Measurements from ENCODE around the gene ZFPL1.
A peak's percentile ranks its signal among the peaks of the same experiment; 100 is the strongest.

The ZFPL1 gene

DNA sequence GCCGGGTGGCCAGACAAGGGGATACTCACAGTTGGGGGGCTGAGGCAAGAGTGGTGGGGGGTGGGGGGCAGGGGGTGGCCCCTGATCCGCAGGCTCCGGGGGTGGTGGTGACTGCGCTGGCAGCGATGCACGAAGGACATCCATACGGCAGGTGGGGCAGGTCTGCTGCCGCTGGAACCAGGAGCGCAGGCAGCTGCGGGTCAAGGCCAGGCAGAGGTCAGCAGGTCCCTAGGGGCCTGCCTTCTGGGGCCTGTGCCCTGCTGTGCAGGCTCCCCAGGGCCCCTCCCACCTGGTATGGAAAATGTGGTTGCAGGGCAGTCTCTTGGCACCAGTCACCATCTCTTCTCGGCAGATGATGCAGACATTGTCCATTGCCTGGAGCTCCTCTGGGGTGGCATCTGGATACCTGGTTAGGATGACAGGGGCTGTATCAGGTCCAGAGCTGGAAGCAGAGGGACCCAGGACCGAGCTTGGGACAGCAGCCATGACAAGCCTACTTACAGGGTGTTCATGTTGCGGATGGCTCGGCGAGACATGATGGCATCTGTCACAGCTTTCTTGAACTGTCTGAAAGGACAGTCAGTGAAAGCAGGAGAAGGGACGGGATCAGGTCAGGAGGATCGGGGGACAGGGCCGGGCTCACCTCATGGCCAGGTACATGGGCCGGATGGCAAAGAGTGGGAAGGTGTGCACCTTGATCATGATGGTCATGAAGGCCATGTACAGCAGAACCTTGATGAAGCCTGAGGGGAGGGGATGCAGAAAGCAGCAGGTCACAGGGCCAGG, 46.8 kb downstream of the ZFPL1 start:
- H3K36me3 ChIP-seq (ENCODE audit: control insufficient read depth in 1 of 2, insufficient read depth in 2 of 2, low read length in 2 of 2) = peaks cover 65 to 71% of the 10 kb centered on the region in 2 experiments
- no peak overlapping the region for H2AFZ ChIP-seq (ENCODE audit: insufficient read depth, low read length, poor library complexity)
- H2BK5ac ChIP-seq (ENCODE audit: low read depth, low read length, poor library complexity) = no peak overlapping the region
- no peak overlapping the region for H2BK120ac ChIP-seq (ENCODE audit: insufficient read depth, low read length, poor library complexity)
- no peak overlapping the region for H2BK12ac ChIP-seq (ENCODE audit: low read length)
- H4K12ac ChIP-seq (ENCODE audit: low read depth, low read length) = no peak overlapping the region
- H3K18ac ChIP-seq (ENCODE audit: low read length) = no peak overlapping the region
- no peak for DNase-seq
- no peak overlapping the region for H4K91ac ChIP-seq (ENCODE audit: low read depth, low read length)
- peaks cover 7 to 12% of the 10 kb centered on the region in 2 experiments for H3K4me1 ChIP-seq (ENCODE audit: control insufficient read depth in 1 of 2, insufficient read depth in 2 of 2, low read length in 2 of 2)
- no peak overlapping the region for H3K4me2 ChIP-seq (ENCODE audit: low read length)
- H3K9ac ChIP-seq (ENCODE audit: low read length) = no peak overlapping the region
- no peak overlapping the region for H3K27ac ChIP-seq (ENCODE audit: low read depth, low read length)
- no peak overlapping the region for H3K4ac ChIP-seq (ENCODE audit: low read depth, low read length)
- no peaks in the 10 kb centered on the region for H3K9me3 ChIP-seq (ENCODE audit: insufficient read depth, low read depth, low read length)
- no peak overlapping the region for H3K14ac ChIP-seq (ENCODE audit: low read length)
- peaks cover 11% of the 10 kb centered on the region for H3K79me1 ChIP-seq (ENCODE audit: low read length)
- H3K23ac ChIP-seq (ENCODE audit: low read length) = no peak overlapping the region
- H3K79me2 ChIP-seq (ENCODE audit: control insufficient read depth, insufficient read depth, low read length, poor library complexity) = peaks cover 9% of the 10 kb centered on the region
- no CpG with 5 or more reads among the region's 19 CpGs for WGBS (ENCODE audit: extremely low coverage, insufficient coverage, insufficient read length)
- H3K4me3 ChIP-seq (ENCODE audit: low read depth, low read length) = peak overlapping the region; percentile 20
- H3K27me3 ChIP-seq (ENCODE audit: insufficient read depth, low read length) = no peaks in the 10 kb centered on the region
- H4K8ac ChIP-seq (ENCODE audit: low read depth, low read length) = no peak overlapping the region
- no peak overlapping the region for H2AK5ac ChIP-seq (ENCODE audit: low read length)

DNA sequence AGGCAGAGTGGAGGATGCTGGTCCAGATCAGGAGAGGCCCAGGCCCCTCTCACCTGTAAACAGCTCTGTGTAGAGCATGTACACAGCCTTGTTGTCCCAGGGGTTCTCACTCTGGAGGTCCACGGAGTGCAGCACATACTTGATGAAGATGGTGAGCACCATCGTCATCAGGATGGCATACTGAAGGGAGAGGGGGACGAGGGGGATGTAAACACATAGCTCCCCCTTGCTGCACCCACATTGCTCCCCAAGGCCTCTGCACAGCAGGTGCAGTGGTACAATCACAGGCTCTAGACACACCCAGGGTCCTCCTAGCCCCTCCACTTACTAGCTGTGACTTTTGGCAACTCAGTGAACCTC, 47.4 kb downstream of the ZFPL1 start:
- peak overlapping the region; percentile 18 for H3K9ac ChIP-seq (ENCODE audit: low read length)
- H4K8ac ChIP-seq (ENCODE audit: low read depth, low read length) = no peak overlapping the region
- H3K79me1 ChIP-seq (ENCODE audit: low read length) = peaks cover 11% of the 10 kb centered on the region
- H3K27ac ChIP-seq (ENCODE audit: low read depth, low read length) = no peak overlapping the region
- H4K91ac ChIP-seq (ENCODE audit: low read depth, low read length) = no peak overlapping the region
- no peak overlapping the region for H4K12ac ChIP-seq (ENCODE audit: low read depth, low read length)
- H3K36me3 ChIP-seq (ENCODE audit: control insufficient read depth in 1 of 2, insufficient read depth in 2 of 2, low read length in 2 of 2) = peaks cover 60 to 65% of the 10 kb centered on the region in 2 experiments
- no peak overlapping the region for H3K4me2 ChIP-seq (ENCODE audit: low read length)
- peaks cover 9% of the 10 kb centered on the region for H3K79me2 ChIP-seq (ENCODE audit: control insufficient read depth, insufficient read depth, low read length, poor library complexity)
- H3K18ac ChIP-seq (ENCODE audit: low read length) = no peak overlapping the region
- no peak overlapping the region for H3K14ac ChIP-seq (ENCODE audit: low read length)
- peaks cover 7 to 12% of the 10 kb centered on the region in 2 experiments for H3K4me1 ChIP-seq (ENCODE audit: control insufficient read depth in 1 of 2, insufficient read depth in 2 of 2, low read length in 2 of 2)
- H3K23ac ChIP-seq (ENCODE audit: low read length) = no peak overlapping the region
- no peaks in the 10 kb centered on the region for H3K9me3 ChIP-seq (ENCODE audit: insufficient read depth, low read depth, low read length)
- H3K27me3 ChIP-seq (ENCODE audit: insufficient read depth, low read length) = no peaks in the 10 kb centered on the region
- no peak overlapping the region for H2AFZ ChIP-seq (ENCODE audit: insufficient read depth, low read length, poor library complexity)
- no CpG with 5 or more reads among the region's 3 CpGs for WGBS (ENCODE audit: extremely low coverage, insufficient coverage, insufficient read length)
- H2AK5ac ChIP-seq (ENCODE audit: low read length) = no peak overlapping the region
- H2BK12ac ChIP-seq (ENCODE audit: low read length) = no peak overlapping the region
- DNase-seq = no peak
- H3K4me3 ChIP-seq (ENCODE audit: low read depth, low read length) = peak overlapping the region; percentile 20
- H2BK120ac ChIP-seq (ENCODE audit: insufficient read depth, low read length, poor library complexity) = no peak overlapping the region
- H3K4ac ChIP-seq (ENCODE audit: low read depth, low read length) = no peak overlapping the region
- H2BK5ac ChIP-seq (ENCODE audit: low read depth, low read length, poor library complexity) = no peak overlapping the region

DNA sequence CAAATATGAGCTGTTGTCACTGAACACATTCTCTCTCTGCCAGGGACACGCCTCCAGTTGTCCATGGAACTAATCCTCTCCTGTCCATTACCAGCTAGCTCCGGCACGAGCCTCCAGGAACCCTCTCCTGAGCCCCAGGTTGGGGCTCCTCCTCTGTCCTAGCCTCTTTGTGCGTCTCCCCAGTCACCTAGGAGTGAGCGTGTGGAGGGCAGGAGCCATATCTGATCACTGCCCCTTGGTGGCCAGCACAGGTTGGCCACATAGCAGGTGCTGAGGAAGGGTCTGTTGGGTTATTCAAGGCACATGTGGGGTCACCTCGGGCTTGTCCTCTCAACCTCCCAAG, 47.8 kb downstream of the ZFPL1 start:
- no peak overlapping the region for H2AK5ac ChIP-seq (ENCODE audit: low read length)
- H2BK12ac ChIP-seq (ENCODE audit: low read length) = no peak overlapping the region
- no peak overlapping the region for H2BK120ac ChIP-seq (ENCODE audit: insufficient read depth, low read length, poor library complexity)
- no peak overlapping the region for H2AFZ ChIP-seq (ENCODE audit: insufficient read depth, low read length, poor library complexity)
- no peak overlapping the region for H3K4ac ChIP-seq (ENCODE audit: low read depth, low read length)
- H3K36me3 ChIP-seq (ENCODE audit: control insufficient read depth in 1 of 2, insufficient read depth in 2 of 2, low read length in 2 of 2) = peaks cover 55 to 60% of the 10 kb centered on the region in 2 experiments
- DNase-seq = no peak
- no peak overlapping the region for H3K4me3 ChIP-seq (ENCODE audit: low read depth, low read length)
- peaks cover 1% of the 10 kb centered on the region for H3K9me3 ChIP-seq (ENCODE audit: insufficient read depth, low read depth, low read length)
- H3K4me1 ChIP-seq (ENCODE audit: control insufficient read depth in 1 of 2, insufficient read depth in 2 of 2, low read length in 2 of 2) = peaks cover 7 to 12% of the 10 kb centered on the region in 2 experiments
- WGBS (ENCODE audit: extremely low coverage, insufficient coverage, insufficient read length) = no CpG with 5 or more reads among the region's 6 CpGs
- no peak overlapping the region for H4K91ac ChIP-seq (ENCODE audit: low read depth, low read length)
- no peak overlapping the region for H3K14ac ChIP-seq (ENCODE audit: low read length)
- no peak overlapping the region for H3K23ac ChIP-seq (ENCODE audit: low read length)
- H4K12ac ChIP-seq (ENCODE audit: low read depth, low read length) = no peak overlapping the region
- no peak overlapping the region for H3K4me2 ChIP-seq (ENCODE audit: low read length)
- no peak overlapping the region for H2BK5ac ChIP-seq (ENCODE audit: low read depth, low read length, poor library complexity)
- no peaks in the 10 kb centered on the region for H3K27me3 ChIP-seq (ENCODE audit: insufficient read depth, low read length)
- H3K79me1 ChIP-seq (ENCODE audit: low read length) = peaks cover 11% of the 10 kb centered on the region
- peak overlapping the region; percentile 4 for H3K9ac ChIP-seq (ENCODE audit: low read length)
- peaks cover 9% of the 10 kb centered on the region for H3K79me2 ChIP-seq (ENCODE audit: control insufficient read depth, insufficient read depth, low read length, poor library complexity)
- H3K27ac ChIP-seq (ENCODE audit: low read depth, low read length) = no peak overlapping the region
- no peak overlapping the region for H4K8ac ChIP-seq (ENCODE audit: low read depth, low read length)
- H3K18ac ChIP-seq (ENCODE audit: low read length) = no peak overlapping the region

DNA sequence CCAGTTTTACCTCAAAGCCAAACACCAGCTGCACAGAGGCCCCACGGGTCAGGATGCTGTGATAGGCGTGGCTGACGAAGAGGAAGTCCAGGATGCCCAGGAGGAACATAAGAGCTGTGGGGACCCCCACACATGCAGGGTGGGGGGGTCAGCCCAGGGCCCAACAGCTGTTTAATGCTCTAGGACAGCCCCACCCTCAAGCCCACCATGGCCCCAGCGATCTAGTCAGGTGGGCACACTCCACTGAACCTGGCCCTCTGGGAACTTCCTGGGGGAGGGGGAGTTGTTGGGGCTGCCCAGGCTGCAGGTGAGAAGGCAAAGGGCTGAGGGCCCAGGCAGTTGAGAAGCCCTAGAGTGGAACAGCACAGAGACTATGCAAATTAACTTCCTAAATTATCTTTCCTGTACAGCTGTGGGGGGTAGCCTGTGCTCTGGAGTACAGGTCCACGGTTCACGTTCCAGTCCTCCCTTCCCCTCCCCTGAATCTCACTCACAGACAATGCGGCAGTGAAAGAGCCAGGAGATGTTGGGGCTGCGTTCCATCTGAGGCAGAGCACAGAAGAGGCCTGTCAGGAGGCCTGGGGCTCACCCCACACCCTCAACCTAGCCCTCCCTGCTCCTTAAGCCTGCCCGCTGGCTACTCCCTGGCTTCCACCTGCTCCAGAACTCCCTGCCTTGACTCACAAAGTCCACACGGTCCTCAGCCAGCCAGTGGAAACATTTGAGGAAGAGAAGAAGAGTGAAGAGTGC, 48.4 kb downstream of the ZFPL1 start:
- Histone ChIP-seq H3K27me3 (ENCODE audit: insufficient read depth, low read length) (no peaks in the 10 kb centered on the region), H3K14ac (ENCODE audit: low read length) (no peak overlapping the region), H3K18ac (ENCODE audit: low read length) (peak overlapping the region; percentile 8), H2BK120ac (ENCODE audit: insufficient read depth, low read length, poor library complexity) (no peak overlapping the region), H2AK5ac (ENCODE audit: low read length) (no peak overlapping the region), H3K9ac (ENCODE audit: low read length) (peak overlapping the region; percentile 4), H2BK5ac (ENCODE audit: low read depth, low read length, poor library complexity) (no peak overlapping the region), H3K79me1 (ENCODE audit: low read length) (peaks cover 11% of the 10 kb centered on the region), H4K12ac (ENCODE audit: low read depth, low read length) (no peak overlapping the region), H2BK12ac (ENCODE audit: low read length) (no peak overlapping the region), H3K4me3 (ENCODE audit: low read depth, low read length) (no peak overlapping the region), H4K91ac (ENCODE audit: low read depth, low read length) (no peak overlapping the region), H3K36me3 (ENCODE audit: control insufficient read depth in 1 of 2, insufficient read depth in 2 of 2, low read length in 2 of 2) (peaks cover 50 to 56% of the 10 kb centered on the region in 2 experiments), H3K23ac (ENCODE audit: low read length) (no peak overlapping the region), H4K8ac (ENCODE audit: low read depth, low read length) (no peak overlapping the region), H3K9me3 (ENCODE audit: insufficient read depth, low read depth, low read length) (peaks cover 1% of the 10 kb centered on the region), H3K79me2 (ENCODE audit: control insufficient read depth, insufficient read depth, low read length, poor library complexity) (peaks cover 9% of the 10 kb centered on the region), H3K4me2 (ENCODE audit: low read length) (no peak overlapping the region), H3K27ac (ENCODE audit: low read depth, low read length) (no peak overlapping the region), H2AFZ (ENCODE audit: insufficient read depth, low read length, poor library complexity) (no peak overlapping the region), H3K4ac (ENCODE audit: low read depth, low read length) (no peak overlapping the region), H3K4me1 (ENCODE audit: control insufficient read depth in 1 of 2, insufficient read depth in 2 of 2, low read length in 2 of 2) (peaks cover 7 to 12% of the 10 kb centered on the region in 2 experiments)
- no peak for DNase-seq
- no CpG with 5 or more reads among the region's 10 CpGs for WGBS (ENCODE audit: extremely low coverage, insufficient coverage, insufficient read length)

Data from trophoblast cell (in vitro differentiated cells and primary cell).